Kidney epithelial cell (primary cell): ENCODE results near the gene AOPEP. TPM values are rescaled to one million over a fixed set of nuclear protein-coding genes. Genes with fewer than 3 reads are reported as not detected.

ENCODE experiments used
- DNase-seq: peaks from one replicate; pipeline ENCODE4 v3.0.0-alpha.2; 2010; ENCODE audit warnings: low read depth
- H3K27me3 ChIP-seq: 2 replicates; pipeline ENCODE4 v1.6.0; 2011; ENCODE audit warnings: low read length; ENCODE audit not compliant: control insufficient read depth, insufficient read depth
- H3K36me3 ChIP-seq: 2 replicates; pipeline ENCODE4 v1.5.1; 2011; ENCODE audit warnings: low read length; ENCODE audit not compliant: control insufficient read depth, insufficient read depth
- H3K4me3 ChIP-seq: 2 replicates; pipeline ENCODE4 v1.5.1; 2011; ENCODE audit warnings: low read depth, mild to moderate bottlenecking, control low read depth, low read length
- CTCF ChIP-seq: IDR thresholded peaks from 2 replicates; pipeline ENCODE4 v1.5.1; 2011; ENCODE audit warnings: mild to moderate bottlenecking, moderate library complexity, low read length, control low read depth, inconsistent platforms; ENCODE audit not compliant: insufficient read depth, poor library complexity, severe bottlenecking
- total RNA-seq: library from RNA; depleted of rRNA; stranded (reverse); fragments of >200 nt; gene quantifications from 2 replicates; pipeline ENCODE4 v1.2.3, GENCODE V29; 2015

The AOPEP gene
- total RNA-seq, 1 donor from 2014 or later: 17.4 TPM

DNA sequence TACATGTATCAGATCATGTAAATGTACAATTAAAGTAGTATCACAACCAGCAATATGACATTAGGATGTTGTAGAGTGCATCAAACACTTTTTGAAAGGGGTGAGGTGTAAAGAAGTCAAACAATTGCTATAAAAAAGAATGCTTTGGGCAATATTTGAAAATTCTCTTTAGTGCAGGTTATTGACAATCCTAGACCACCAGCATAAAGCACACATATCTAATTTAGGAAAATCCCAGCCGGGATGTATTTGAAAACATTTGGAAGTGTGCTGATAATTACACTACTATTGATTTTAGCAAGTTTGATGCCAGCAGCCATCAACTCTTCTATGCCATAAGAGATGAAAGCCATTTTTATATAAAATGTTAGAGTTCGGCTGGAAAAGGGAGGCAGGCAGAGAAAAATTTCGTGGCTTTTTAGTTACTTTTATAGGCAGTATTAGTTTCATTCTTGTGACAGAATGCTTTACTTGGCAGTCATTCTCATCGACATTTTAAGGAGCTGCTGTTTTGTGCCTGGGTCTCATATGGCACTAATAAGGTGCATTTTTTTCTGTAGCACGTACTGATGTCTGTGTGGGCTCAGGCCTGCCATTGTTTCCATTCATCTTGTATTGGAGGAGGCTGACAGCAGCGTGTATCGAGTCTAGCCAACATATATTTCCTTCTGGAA lies 285.7 kb downstream of the AOPEP start:
- Histone ChIP-seq H3K4me3 (no peak overlapping the region), H3K36me3 (peaks cover 3% of the 10 kb centered on the region), H3K27me3 (no peaks in the 10 kb centered on the region)
- no peak for TF ChIP-seq CTCF
- DNase-seq: no peak

DNA sequence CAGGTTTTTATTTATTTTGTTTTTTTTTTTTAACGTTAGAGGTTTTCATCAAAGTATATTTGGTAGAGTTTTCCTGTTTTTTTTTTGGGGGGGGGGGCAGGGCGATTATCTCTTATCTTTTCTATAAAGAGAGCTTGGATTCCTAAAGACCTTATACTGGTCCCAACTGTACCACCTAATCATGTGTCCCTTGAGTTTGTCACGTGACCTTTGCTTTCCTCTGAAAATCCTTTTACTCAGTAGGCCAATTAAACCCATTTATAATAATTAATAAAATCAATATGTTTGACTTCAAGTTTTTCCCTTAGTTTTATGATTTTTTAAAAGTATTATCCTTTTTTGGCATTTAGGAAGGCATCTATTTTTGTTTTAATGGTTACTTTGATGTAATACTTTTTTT lies 286.4 kb downstream of the AOPEP start:
- DNase-seq: no peak
- Histone ChIP-seq H3K4me3 (no peak overlapping the region), H3K36me3 (peaks cover 3% of the 10 kb centered on the region), H3K27me3 (no peaks in the 10 kb centered on the region)
- no peak for TF ChIP-seq CTCF

DNA sequence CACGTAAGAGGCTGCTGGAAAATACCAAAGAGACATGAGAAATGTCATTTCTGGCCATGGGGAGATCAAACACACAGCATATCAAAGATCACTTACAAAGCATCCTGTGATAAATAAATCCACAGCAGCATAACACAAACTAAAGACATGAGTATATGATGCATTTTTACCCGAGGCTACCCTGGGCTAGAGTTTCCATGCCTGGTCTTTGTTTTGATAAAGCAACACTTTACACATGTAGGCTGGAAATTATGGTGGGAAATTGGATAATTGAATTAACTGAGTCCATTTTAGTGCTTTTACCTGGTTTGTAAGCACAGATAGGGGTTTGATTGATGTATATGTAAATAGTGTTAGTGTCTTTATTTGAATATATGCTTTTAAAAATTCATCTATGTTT lies 288.4 kb downstream of the AOPEP start:
- no peak for TF ChIP-seq CTCF
- H3K4me3 ChIP-seq: no peak overlapping the region
- peaks cover 1% of the 10 kb centered on the region for H3K36me3 ChIP-seq
- DNase-seq: no peak
- no peaks in the 10 kb centered on the region for H3K27me3 ChIP-seq

GRCh38 chr9:95015569-95015968 lies 289.1 kb downstream of the AOPEP start:
- H3K4me3 ChIP-seq: no peak overlapping the region
- TF ChIP-seq CTCF: no peak
- H3K27me3 ChIP-seq: no peaks in the 10 kb centered on the region
- H3K36me3 ChIP-seq: peaks cover 1% of the 10 kb centered on the region
- DNase-seq: no peak

DNA sequence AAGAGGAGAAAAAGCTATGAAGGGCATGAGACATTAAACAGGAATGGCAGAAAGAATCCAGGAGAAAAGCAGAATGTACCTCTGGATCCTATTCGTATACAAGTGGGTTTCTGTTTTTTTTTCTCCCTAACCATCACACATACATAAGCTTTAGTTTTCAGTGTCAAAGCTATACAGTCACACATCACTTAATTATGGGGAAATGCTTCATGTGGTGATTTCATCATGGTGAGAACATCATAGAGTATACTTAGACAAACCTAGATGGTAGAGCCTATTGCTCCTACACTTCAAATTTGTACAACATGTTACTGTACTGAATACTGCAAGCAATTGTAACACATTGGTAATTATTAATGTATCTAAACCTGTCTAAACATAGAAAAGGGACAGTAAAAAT lies 290.6 kb downstream of the AOPEP start:
- DNase-seq: no peak
- TF ChIP-seq CTCF: no peak
- Histone ChIP-seq H3K4me3 (no peak overlapping the region), H3K36me3 (peaks cover 3% of the 10 kb centered on the region), H3K27me3 (no peaks in the 10 kb centered on the region)

DNA sequence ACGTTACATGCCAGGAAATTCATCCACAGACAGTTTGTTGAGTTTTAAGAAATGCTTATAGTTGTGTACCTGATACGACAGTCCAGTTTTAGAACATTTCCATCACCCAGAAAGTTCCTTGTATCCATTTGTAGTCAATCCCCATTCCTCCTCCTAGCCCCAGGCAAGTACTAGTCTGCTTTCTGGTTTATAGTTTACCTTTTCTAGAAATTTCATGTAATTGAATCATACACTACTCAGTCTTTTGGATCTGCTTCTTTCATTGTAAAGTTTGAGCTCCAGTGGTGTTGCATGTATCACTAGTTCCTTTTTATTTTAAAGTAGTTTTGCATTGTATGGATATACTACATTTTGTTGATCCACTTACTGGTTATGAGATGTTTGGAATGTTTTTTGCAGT lies 291.2 kb downstream of the AOPEP start:
- Histone ChIP-seq H3K36me3 (peaks cover 3% of the 10 kb centered on the region), H3K4me3 (no peak overlapping the region), H3K27me3 (no peaks in the 10 kb centered on the region)
- no peak for DNase-seq
- no peak for TF ChIP-seq CTCF
